Nephron (organoid): ENCODE results near the gene ARPC1A.

Source experiments
- H3K27ac Mint-ChIP-seq, 3 experiments: 2 replicates each; pipeline ENCODE4 v1.8.0; 2020; ENCODE audit warnings: mixed read lengths in 3 of 3, mild to moderate bottlenecking in 2 of 3, moderate library complexity in 1 of 3
- H3K27me3 Mint-ChIP-seq: 2 replicates; pipeline ENCODE4 v1.8.0; 2021; ENCODE audit warnings: low read depth, mild to moderate bottlenecking, moderate library complexity, mixed read lengths
- H3K36me3 Mint-ChIP-seq: 2 replicates; pipeline ENCODE4 v1.8.0; 2020; ENCODE audit warnings: low read depth, mixed read lengths
- H3K4me1 Mint-ChIP-seq: 2 replicates; pipeline ENCODE4 v1.8.0; 2020; ENCODE audit warnings: mixed read lengths
- H3K4me3 Mint-ChIP-seq, 3 experiments: 2 replicates each; pipeline ENCODE4 v1.8.0; 2020; ENCODE audit warnings: mild to moderate bottlenecking in 3 of 3, mixed read lengths in 3 of 3, moderate library complexity in 2 of 3
- H3K9me3 Mint-ChIP-seq: 2 replicates; pipeline ENCODE4 v1.8.0; 2020; ENCODE audit warnings: mixed read lengths
- TF ChIP-seq, protein P1 (sequence below), 3 experiments: fragments of 200-600 bp; sonication (generic); IDR thresholded peaks; one replicate each; pipeline ENCODE4 v1.5.0; 2021; ENCODE audit warnings: antibody characterized with exemption in 3 of 3; ENCODE audit not compliant: unreplicated experiment in 3 of 3

ARPC1A gene

DNA sequence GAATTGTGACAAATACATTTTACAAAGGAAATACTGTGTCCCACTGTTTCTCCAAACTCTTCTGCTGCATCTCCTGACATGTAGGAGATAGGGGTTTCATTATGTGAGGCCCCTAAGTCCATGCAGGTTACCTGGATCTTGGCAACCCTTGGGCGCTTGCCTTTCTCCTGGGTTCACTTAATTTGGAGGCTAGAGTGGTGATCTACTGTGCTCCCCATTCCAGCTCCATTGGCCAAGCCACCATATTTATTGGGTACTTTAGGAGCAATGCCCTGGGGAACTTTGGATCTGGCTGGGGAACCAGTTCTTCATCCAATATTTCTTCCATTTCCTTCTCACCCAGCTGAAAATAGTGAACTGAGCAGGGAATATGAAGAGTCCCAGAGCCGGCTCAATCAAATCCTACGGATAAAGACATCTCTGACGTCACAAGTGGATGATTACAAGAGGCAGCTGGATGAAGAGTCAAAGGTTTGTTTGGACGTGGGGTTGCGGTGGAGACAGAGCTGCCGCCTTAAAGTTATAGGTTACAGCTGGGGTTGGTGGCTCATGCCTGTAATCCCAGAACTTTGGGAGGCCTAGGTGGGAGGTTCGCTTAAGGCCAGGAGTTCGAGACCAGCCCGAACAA is 34.6 kb upstream of the ARPC1A start:
- Mint-ChIP-seq H3K4me3 (no peak overlapping the region), H3K9me3 (no peaks in the 10 kb centered on the region), H3K36me3 (no peaks in the 10 kb centered on the region), H3K4me1 (no peaks in the 10 kb centered on the region), H3K27me3 (no peaks in the 10 kb centered on the region), H3K27ac (no peak overlapping the region)
- TF ChIP-seq, protein P1, sequence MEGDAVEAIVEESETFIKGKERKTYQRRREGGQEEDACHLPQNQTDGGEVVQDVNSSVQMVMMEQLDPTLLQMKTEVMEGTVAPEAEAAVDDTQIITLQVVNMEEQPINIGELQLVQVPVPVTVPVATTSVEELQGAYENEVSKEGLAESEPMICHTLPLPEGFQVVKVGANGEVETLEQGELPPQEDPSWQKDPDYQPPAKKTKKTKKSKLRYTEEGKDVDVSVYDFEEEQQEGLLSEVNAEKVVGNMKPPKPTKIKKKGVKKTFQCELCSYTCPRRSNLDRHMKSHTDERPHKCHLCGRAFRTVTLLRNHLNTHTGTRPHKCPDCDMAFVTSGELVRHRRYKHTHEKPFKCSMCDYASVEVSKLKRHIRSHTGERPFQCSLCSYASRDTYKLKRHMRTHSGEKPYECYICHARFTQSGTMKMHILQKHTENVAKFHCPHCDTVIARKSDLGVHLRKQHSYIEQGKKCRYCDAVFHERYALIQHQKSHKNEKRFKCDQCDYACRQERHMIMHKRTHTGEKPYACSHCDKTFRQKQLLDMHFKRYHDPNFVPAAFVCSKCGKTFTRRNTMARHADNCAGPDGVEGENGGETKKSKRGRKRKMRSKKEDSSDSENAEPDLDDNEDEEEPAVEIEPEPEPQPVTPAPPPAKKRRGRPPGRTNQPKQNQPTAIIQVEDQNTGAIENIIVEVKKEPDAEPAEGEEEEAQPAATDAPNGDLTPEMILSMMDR (IDR thresholded peaks at IDR 0.05; ENCODE audit: unreplicated experiment in 3 of 3): no peak

DNA sequence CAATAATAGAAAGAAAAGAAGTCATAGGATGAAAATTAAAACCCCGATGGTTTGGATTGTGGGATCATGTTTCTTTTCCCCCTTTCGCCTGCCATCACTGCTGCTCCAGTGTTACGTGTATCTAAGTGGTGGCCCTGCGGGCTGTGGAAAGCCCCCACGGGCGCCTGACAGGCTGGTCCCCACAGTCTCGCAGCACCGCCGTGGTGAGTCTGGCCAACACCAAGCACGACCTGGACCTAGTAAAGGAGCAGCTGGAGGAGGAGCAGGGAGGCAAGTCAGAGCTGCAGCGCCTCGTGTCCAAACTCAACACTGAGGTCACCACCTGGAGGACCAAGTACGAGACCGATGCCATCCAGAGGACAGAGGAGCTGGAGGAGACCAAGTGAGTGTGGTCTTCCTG is 33.6 kb upstream of the ARPC1A start:
- TF ChIP-seq, protein P1 (IDR thresholded peaks at IDR 0.05; ENCODE audit: unreplicated experiment in 3 of 3): no peak
- no peaks in the 10 kb centered on the region for H3K4me1 Mint-ChIP-seq
- H3K27ac Mint-ChIP-seq: no peak overlapping the region
- H3K27me3 Mint-ChIP-seq: no peaks in the 10 kb centered on the region
- H3K9me3 Mint-ChIP-seq: no peaks in the 10 kb centered on the region
- H3K4me3 Mint-ChIP-seq: no peak overlapping the region
- H3K36me3 Mint-ChIP-seq: no peaks in the 10 kb centered on the region

DNA sequence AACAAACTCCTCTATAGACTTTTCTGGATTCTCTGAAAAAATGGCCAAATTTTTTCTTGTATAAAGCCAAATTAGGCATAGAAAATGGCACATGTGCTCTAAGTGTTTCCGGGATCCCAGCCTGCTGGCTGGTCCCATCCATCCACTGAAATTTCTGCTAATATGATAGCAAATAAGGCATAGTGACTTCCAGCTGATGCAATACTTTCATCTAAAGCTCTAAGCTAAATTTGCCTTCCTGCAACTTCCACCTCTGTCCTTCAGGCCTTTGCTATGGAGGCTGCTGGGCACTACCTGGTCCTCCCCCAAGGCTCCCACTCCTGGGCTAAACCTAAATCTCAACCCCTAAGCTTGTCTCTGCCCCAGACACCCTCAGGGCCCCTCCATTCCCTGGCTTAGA is 32.5 kb upstream of the ARPC1A start:
- Mint-ChIP-seq H3K4me1 (no peaks in the 10 kb centered on the region), H3K9me3 (no peaks in the 10 kb centered on the region), H3K27me3 (no peaks in the 10 kb centered on the region), H3K4me3 (no peak overlapping the region), H3K27ac (no peak overlapping the region), H3K36me3 (no peaks in the 10 kb centered on the region)
- TF ChIP-seq, protein P1 (IDR thresholded peaks at IDR 0.05; ENCODE audit: unreplicated experiment in 3 of 3): no peak

DNA sequence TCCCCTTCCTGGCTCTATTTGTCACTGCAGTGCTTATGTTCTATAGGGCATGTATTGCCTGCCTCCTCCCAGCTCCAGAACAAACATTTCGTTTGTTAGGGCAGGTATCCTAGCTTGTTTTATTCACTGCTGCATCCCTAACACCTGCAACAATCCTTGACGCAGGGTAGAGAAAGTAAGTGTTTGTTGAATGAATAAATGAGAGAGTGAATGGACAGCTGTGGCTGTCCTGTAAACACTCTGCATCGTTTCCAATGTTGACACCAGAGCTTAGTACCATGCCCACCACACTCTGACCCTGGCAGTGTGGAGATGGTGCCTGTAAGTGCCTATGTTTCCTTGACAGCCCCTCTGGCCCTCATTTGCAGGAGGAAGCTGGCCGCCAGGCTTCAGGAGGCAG is 32.0 kb upstream of the ARPC1A start:
- Mint-ChIP-seq H3K4me1 (no peaks in the 10 kb centered on the region), H3K27me3 (no peaks in the 10 kb centered on the region), H3K27ac (no peak overlapping the region), H3K9me3 (no peaks in the 10 kb centered on the region), H3K36me3 (no peaks in the 10 kb centered on the region), H3K4me3 (no peak overlapping the region)
- TF ChIP-seq, protein P1 (IDR thresholded peaks at IDR 0.05; ENCODE audit: unreplicated experiment in 3 of 3): no peak

DNA sequence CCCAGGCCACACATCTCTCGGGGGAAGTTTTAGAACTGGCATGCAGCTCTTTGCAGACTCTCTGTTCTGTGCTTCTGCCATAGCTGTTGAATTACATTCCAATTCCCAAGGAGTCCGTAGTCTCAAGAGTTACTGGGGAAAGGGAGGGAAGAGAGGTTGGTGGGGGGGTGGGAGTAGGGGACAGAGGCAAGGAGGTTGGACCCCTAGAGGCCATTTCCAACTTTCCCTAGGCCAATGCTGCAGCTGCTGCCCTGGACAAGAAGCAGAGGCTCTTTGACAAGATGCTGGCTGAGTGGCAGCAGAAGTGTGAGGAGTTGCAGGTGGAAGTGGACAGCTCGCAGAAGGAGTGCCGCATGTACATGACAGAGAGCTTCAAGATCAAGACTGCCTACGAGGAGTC is 29.2 kb upstream of the ARPC1A start:
- TF ChIP-seq, protein P1 (IDR thresholded peaks at IDR 0.05; ENCODE audit: unreplicated experiment in 3 of 3): no peak
- no peaks in the 10 kb centered on the region for H3K36me3 Mint-ChIP-seq
- H3K27ac Mint-ChIP-seq: no peak overlapping the region
- no peaks in the 10 kb centered on the region for H3K9me3 Mint-ChIP-seq
- H3K27me3 Mint-ChIP-seq: no peaks in the 10 kb centered on the region
- no peak overlapping the region for H3K4me3 Mint-ChIP-seq
- H3K4me1 Mint-ChIP-seq: no peaks in the 10 kb centered on the region

DNA sequence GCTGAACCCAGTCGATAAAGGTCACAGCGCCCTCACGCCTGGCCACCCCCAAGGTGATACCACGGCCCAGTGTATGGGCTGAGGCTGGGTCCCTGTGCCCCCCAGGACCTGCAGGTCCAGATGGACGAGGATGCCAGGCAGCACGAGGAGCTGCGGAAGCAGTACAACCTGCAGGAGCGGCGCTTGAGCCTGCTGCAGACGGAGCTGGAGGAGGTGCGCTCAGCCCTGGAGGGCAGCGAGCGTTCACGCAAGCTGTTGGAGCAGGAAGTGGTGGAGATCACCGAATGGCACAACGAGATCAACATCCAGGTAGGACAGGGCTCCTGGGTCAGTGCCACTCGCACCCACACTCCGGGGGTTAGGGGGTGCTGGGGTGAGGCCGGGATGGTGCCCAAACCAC is 24.2 kb upstream of the ARPC1A start:
- no peak overlapping the region for H3K27ac Mint-ChIP-seq

More for the DNA sequence above, 24.2 kb upstream of the ARPC1A start:
- no peaks in the 10 kb centered on the region for H3K36me3 Mint-ChIP-seq
- TF ChIP-seq, protein P1 (IDR thresholded peaks at IDR 0.05; ENCODE audit: unreplicated experiment in 3 of 3): no peak
- H3K4me1 Mint-ChIP-seq: no peaks in the 10 kb centered on the region
- H3K4me3 Mint-ChIP-seq: no peak overlapping the region
- H3K9me3 Mint-ChIP-seq: no peaks in the 10 kb centered on the region
- H3K27me3 Mint-ChIP-seq: no peaks in the 10 kb centered on the region
